GM19452 (cell line): ENCODE measurements around the gene ADORA2B.
"Not testable (repeated sequence)": the region's sequence is repeated elsewhere in the genome, so short reads cannot be mapped to it uniquely, and the experiment has no call there.

Experiments
- ATAC-seq: cut with Tn5 transposase; IDR thresholded peaks from one replicate; pipeline ENCODE4 v1.9.1; 2021; ENCODE audit not compliant: unreplicated experiment

The ADORA2B gene

DNA sequence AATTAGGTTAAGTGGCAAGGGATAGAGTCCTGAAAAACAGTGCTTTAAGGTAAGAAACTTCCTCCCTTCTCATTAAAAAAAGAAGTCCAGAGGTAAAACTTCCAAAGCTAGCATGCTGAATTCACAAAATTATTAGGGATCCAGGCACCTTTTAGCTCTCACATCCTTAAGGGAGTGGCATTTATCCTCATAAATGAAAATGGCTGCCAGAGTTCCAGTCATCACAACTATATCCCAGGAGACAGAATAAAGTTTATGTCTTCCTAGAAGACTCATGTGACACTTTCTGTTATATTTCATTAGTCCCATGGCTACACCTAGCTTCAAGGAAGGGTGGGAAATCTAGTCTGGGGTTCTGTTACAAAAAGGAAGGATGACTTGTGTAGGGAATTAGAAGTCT lies 23.3 kb upstream of the ADORA2B start:
- no peak for ATAC-seq

GRCh38 chr17:15922586-15922985 lies 22.3 kb upstream of the ADORA2B start:
- no peak for ATAC-seq

DNA sequence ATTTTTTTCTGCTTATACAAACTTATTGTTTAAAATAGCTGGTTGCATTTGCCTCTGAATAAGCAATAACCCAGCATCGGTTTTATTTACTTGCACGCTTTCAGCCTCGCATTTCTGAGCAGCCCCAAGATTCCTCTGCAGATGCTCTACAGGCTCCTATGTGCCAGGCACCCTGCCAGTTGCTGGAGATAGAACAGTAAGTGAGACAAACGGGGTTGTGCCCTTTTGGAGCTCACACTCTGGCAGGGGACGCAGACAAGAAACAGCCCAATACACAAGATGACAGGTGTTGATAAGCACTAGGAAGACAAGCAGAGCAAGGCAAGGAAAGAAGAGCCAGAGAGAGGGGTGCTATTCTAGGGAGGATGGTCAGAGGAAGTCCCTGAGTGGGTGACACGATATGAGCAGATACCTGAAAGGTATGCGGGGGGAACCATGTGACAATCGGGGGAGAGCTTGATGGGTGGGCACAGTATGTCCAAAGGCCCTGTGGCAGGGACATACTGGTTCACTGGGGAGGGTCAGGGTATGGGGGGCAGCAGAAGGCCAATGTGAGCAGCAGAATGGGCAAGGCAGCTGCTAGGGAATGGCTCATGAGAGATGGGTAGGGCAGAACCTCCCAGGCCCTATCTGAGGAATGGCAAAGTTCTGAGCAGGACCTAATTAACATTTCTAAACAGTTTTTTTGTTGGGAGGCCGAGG lies 18.7 kb upstream of the ADORA2B start:
- no peak for ATAC-seq

- no peak for ATAC-seq
Observed at GRCh38 chr17:15928286-15928785, 16.6 kb upstream of the ADORA2B start.

GRCh38 chr17:15929941-15930340 lies 15.0 kb upstream of the ADORA2B start:
- no peak for ATAC-seq

GRCh38 chr17:15930426-15930825 lies 14.5 kb upstream of the ADORA2B start:
- ATAC-seq, result no peak

DNA sequence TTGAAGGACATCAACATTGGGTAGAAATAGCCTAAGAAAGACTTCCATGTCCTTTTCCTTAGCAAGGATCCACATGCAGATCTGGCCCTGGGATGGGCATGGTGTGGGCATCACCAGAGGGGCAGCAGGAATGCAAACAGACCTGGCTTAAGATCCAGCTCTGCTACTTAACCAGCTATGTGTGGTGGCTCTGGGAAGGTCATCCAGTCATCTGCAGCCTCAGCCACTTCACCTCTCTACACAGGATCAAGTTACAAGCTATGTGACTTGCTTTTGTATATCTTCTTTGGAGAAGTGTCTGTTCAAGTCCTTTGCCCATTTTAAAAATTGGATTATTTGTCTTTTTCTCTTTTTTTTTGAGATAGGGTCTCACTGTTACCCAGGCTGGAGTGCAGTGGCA lies 13.5 kb upstream of the ADORA2B start:
- no peak for ATAC-seq

- no peak for ATAC-seq
Observed at GRCh38 chr17:15934866-15935265, 10.1 kb upstream of the ADORA2B start.

- no peak for ATAC-seq
Observed at GRCh38 chr17:15935891-15936290, 9.0 kb upstream of the ADORA2B start.

- ATAC-seq, result not testable (repeated sequence)
Observed at GRCh38 chr17:15936481-15936880, 8.4 kb upstream of the ADORA2B start.

GRCh38 chr17:15941781-15942180 lies 3.1 kb upstream of the ADORA2B start:
- no peak for ATAC-seq

- no peak for ATAC-seq
Observed at GRCh38 chr17:15942207-15942833, 2.6 kb upstream of the ADORA2B start.

GRCh38 chr17:15943971-15944758 lies 765 bp upstream of the ADORA2B start:
- ATAC-seq, result no peak

GRCh38 chr17:15945527-15946191 lies 729 bp downstream of the ADORA2B start:
- no peak for ATAC-seq

DNA sequence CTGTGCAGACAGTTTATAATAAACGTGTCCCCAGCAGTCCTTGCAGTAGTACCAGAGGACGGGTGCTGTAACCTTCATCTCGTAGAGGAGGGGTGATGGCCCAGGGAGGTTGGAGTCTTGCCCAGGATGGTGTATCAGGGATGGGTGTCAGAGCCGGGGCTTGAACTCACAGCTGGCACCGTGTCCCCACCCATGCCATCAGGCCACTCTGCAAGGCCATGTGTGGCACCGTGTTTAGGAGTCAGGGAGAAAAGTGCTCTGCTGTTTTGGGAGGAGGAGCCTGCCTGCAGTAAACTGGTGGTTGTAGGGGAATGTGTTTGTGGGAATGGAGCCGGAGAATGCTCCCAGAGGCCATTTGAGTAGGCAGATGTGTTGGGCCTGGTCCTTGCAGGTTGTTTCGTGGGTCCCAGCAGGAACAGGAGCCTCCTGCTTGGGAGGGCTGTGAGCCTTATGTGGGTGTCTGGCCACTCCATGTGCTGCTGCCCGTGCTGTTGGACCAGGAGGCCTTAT lies 1.7 kb downstream of the ADORA2B start:
- ATAC-seq, result no peak

GRCh38 chr17:15947271-15947670 lies 2.3 kb downstream of the ADORA2B start:
- no peak for ATAC-seq

GRCh38 chr17:15947976-15948752 lies 3.2 kb downstream of the ADORA2B start:
- ATAC-seq, result no peak

DNA sequence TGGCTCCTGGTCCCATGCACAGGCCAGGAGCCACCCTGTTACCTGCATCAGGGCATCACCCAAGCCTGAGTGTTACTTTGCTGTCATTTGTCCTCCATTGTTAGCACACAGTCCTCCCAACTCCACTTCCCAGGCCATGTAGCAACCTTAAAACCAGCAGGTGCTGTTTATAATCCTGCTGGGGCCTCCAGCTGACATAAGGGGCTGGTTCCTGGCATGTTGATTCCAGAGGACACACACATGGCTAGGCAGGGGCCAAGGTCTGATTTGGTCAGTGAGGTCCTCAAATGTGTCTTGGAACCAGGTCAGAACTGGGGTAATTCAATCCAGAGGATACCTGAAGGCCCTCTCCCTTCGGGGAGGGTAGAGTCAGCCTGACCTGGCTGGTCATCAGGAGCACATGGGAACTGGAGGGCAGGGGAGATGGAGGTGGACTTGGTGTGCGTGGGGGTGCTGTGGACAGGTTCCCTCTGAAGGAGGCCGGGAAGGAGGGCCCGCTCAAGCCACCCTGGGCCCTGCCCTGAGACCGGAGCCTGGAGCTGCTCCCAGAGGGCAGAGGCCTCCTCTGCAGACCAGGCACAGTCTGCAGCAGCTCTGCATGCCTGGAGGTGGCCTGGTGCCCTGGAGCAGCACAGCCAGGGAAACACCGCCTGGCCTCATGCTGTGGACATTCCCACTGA lies 6.6 kb downstream of the ADORA2B start:
- ATAC-seq, result no peak

DNA sequence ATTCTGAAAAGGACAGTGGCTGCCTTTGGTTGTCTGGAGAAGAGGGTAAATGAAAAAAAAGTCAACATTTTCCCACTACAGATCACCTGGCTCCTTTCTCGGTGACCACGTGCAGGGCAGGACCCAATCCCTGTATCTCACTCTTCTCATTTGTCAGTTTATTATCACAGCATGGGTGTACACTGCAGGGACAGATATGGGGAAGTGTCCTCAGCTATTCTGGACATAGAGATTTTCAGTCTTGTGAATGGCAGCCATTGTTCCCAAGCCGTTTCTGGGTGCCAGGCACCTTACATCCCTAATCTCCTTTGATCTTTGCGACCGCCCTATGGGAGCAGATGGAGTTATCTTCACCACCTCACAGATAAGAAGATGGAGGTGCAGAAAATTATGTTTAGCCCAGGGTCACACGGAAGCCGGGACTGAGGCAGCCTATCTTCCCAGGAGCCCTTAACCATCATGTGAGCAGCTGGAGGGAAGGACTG lies 7.2 kb downstream of the ADORA2B start:
- ATAC-seq, result no peak
